ENCODE results near the gene FAM229A.

Gene FAM229A

DNA sequence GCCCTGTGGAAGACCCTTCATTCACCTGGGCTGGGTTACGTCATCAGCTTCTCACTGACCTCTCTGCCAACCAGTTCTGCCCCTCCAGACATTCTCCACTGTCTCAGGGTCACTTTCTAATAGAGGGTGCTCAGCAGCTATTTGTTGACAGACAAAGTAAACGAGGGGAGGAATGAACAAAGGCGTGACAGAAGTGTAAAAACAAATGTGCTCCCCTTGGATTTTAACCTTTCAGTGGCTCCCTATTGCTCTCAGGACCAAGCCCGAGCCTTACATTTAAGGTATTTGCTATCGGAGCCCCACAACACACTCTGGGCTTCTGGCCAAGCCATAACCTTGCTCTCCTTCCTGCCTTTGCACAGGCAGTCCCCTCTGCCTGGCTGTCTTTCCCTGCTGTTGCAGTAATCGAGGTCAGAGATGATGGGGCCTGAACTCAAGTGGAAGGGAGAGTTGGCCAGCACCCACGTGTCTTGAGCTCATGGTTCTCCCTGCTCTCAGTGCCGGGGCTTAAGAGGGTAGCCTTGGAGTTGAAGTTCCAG is 16.9 kb downstream of the FAM229A start:
- no peak for DNase-seq

DNA sequence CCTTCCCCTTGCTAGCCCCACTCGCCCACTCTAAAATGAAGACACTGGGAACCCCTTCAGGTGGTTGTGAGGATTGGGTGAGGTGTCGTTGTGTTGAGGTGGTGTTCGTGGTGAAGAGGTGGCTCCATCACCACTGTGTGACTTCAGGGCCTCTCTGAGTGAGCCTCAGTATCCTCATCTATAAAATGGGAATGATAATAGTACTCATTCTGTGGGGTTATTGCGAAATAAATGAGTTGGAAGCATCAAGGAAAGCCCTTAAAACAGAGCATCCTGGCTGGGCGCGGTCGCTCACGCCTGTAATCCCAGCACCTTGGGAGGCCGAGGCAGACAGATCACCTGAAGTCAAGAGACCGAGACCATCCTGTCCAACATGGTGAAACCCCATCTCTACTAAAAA is 19.6 kb downstream of the FAM229A start:
- DNase-seq: no peak

DNA sequence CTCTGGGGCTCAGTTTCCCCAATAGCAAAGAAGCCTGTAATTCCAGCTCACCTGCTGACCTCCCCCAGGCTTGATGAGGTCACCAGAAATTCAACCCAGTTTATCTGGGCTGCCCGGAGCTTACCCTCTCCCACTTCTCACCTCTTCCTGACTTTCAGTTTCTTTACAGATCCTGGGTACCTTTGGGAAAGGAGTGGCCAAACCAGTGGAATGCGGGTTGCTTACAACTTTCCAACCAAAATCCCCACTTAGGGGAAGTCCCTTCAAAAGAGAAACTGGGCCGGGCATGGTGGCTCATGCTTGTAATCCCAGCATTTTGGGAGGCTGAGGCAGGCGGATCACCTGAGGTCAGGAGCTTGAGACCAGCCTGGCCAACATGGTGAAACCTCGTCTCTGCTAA is 20.3 kb downstream of the FAM229A start:
- no peak for DNase-seq

DNA sequence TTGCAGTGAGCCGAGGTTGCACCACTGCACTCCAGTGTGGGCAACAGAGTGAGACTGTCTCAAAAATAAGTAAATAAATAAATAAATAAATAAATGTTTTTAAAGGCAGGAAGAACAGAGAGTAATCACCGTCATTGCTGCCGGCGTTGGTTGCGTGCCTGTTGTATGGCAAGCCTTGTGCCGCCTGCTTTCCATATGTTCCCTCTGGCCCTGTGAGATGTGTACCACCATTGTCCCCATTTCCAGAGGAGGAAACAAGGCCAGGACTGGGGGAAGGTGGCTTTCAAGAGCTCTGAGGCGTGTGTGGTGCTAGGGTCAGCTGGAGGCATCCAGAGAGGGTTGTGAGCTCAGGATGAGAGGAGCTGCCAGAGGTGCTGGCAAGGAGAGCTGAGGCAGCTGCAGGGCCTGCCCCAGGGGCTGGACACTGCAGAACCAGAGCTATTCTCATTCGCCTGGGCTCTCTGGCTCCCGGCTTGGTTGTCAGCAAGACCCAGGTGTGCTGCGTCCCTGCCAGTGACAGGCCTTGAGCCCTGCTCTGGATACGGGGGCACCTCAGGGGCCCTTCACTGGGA is 21.0 kb downstream of the FAM229A start:
- DNase-seq: no peak

DNA sequence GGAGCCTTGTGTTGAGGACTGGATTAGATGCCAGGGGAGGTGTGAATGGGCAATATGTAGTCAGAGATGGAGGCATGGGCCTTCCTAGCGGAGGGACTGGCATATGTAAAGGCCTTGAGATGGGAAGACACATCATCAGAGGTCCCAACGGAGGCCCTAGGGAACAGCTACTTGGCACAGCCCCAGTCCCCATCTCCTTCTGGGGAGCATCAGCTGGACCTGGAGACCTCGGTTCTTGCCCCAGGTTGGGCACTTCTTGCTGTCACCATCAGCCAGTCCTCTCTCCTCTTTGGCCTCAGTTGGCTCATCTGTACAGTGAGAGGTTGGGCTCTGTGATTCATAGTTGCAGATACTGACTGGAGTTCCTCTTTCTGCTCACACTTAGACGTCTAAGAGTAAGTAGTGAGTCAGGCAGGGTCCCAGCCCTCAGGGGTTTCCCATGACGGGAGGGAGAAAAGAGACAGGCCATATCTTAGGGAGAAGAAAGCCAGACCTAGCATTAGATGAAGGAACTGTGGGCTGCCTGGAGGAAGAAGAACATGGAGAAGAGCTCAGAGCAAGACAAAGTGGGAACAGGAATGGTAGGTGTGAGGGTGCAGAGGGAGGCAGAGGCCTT is 22.8 kb downstream of the FAM229A start:
- peak; percentile 57 for DNase-seq

DNA sequence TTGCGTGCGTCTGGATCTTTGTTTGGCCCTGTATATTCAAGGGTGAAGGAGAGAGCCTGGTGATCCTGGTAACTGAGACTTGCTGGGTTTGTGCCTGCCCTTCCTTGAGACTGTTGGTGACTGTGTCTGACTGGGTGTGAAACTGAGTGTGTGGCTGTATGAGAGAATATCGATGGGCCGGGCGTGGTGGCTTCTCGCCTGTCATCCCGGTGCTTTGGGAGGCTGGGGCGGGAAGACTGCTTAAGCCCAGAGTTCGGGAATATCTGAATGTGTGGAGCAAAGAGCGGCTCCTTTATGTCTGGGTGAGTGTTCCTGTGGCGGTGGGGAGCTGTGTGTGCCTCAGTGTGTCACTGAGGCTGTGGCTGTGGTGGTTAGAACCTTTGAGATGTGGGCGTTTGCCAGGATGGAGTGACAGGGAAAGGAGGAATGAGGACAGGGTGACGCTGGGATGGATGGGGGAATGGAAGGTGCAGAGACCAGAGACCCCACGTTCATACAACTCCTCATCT is 23.6 kb downstream of the FAM229A start:
- no peak for DNase-seq

DNA sequence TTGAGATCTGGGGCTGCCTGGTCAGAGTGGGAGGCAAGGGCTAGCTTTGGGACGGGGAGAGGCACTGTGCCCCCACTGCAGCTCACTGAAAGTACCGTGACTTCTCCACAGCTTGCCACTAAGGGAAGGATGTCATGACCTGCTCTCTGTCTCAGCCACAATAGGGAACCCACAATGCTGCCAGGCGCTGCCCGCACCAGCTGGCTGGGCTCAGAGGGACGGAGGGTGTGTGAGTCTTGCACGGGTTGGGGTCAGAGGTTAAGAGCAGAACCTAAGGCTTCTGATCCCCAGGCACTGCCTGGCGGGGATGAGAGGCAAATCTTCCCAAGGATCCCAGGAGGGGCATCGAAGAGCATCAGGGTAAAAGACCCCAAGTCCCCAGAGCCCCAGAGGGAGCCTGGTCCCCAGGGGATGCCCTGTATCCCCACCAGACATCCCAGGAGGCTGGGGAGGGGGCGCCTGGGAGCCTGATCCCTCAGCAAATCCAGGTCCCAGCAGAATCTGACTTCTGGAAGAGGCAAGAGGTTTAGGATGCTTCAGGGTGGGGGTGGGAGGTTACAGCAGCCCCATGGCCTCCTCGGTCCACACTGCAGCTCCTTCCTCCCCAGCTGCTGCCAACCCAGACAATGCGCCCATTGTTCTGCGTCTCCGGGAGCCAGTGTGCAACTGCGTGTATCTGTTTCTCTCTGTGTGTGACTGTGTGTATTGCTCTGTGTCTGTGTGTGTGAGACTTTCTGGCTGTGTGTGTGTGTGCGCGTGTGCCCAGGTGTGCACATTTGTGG is 24.2 kb downstream of the FAM229A start:
- DNase-seq: no peak

DNA sequence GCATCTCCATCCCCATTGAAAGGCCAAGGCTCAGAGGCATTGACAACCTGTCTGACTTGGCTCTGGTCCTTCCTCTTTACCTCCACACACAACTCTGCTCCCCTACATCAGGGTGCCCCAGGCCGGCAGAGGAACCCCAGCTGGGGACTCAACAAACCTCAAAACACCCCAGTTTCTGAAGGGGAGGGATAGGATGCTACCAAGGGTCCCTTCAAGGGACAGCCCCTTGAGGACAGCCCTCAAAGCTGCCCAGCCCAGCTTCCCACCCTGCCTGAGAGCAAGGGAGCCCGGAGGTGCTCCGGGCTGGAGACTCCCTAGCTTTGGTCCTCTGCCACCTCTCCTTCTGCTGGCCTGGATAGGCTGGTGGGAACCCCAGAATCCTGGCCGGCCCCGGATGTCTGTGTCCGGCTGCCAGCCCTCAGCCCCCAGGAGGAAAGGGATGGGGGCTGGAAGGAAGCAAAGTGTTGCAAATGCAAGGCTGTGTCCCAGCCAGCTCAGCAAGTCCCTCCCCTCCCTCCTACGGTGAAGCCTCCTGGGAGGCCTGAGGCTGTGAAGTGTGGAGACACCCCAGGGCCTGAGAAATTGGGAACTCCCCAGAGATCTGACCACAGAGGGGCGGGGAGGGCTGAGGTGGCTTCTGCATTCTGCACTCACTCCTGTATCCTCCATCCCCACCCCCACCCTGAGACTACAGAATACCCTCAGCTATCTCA is 25.2 kb downstream of the FAM229A start:
- DNase-seq: peak; percentile 85

DNA sequence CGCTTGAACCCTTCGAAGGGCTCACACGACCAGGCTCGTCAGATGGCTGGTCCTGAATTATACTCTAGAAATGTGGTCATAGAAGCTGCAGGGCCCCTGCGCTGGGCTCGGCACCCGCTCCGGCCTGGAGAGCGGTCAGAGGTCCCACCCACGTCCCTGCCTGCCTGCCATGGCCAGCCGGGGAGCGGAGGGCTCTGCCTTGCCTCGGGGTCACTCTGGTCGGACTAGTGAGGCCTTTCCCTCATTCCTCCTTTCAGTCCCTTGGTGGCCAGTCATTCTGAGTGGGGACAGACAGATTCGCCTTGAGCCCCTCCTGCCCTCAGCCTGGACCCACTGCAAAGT is 25.7 kb downstream of the FAM229A start:
- DNase-seq: no peak

DNA sequence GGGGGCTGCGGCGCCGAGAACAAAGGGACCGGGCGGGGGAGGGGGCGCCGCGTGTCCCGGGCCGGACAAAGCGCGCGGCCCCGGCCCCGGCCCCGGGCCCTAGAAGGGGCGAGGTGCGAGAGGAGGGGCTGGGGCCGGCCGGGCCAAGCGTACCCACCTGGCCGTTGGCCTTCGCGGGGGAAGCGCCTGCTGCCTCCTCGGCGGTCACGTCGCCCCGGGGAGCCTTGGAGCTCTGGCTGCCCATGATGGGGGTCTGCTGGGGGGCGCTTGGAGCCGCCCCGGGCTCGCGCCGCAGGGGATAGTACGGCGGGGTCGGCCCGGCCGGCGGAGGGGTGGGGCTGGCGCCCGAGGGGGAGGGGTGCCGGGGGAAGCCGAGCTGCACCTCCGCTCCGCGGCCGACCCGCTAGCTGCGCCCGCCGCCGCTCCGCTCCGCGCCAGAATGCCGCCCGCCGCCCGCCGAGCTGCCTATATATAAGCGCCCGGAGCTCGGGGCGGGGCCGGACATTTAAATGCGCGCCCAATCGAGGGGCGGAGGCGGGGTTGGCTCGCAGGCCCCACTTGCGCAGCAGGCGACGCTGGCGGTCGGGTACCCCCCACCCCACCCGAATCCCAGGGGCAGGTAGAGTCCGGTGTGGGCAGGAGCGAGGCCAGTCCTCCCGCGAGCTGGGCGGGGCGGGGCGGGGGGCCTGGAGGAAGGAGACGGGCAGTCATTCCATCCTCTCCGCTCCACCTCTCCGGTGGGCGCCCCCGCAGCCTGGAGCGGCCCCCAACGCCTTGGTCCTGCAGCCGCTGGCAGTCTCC is 26.3 kb downstream of the FAM229A start, which contains the start of gene MARCKSL1:
Gene MARCKSL1 (minus strand): TSS at position 444 of the 801 bp plus-strand sequence. CDS start 200 bp downstream, at position 244.
- DNase-seq: no peak

DNA sequence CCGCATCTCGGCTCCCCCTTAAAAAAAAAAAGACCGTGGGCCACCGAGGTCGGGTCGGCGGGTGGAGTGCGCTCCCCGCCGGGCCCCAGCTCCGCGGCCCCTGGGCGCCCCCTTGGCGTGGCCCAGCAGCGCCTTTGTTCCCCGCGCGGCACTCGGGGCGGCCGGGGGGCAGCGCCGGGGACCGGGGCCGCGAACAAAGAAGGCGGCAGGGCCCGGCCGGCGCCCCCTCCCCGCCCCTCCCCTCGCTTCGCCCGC is 26.8 kb downstream of the FAM229A start:
- DNase-seq: no peak

DNA sequence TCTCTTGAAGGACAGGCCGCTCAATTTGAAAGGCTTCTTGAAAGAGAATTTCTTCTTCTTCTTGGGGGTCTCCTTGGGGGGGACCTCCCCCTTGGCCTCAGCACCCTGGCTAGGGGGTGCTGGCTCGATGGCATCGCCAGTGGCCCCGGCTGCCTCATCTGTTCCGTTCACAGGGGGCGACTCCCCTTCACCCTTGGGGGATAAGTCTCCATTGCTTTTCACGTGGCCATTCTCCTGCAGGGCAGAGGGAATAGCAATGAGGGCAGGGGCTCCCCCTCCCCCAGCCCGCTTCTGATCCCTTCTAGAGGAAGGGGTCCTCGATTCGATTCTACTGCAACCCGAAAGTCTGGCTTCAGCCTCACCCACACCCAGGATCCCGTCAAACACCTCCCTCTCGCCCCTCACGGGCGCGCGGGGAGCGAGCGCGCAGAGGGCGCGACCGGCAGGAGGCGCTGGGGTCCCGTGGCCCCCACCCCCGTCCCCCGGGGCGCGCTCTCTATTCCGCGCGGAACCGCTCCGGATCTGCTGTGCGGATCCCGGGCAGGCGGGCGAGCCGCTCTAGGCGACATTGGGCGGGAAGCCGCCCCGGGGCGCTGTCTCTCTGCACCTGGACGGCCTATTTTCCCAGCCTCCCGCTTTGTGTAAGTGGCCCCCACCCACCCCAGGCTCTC is 27.3 kb downstream of the FAM229A start:
- no peak for DNase-seq

DNA sequence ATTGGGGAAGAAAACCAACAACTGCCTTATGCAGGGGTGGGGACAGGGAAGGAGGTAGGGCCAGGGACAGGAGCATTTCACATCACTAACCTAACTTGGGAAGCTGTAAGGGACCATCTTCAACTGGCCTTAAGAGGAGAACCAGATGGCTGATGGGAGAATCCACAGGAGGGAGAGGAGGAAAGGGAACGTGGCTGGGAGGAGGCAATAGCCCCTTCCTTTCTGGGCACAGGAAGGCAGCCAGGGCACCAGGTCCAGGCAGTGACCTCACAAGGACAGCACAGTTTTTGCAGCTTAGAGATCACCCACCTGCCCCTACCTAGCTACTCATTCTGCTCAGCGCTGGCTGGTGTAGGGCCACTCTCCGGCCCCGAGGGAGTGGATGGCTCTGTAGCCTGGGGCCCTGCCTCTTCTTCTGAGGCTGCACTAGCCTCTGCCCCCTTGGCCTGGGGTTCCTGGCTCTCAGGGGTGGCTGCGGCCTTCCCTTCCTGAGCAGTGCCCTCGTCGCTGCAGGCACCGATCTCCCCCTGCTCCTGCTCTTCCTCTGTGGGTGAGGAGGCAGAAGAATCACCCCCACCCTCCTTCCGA is 27.9 kb downstream of the FAM229A start:
- DNase-seq: no peak

DNA sequence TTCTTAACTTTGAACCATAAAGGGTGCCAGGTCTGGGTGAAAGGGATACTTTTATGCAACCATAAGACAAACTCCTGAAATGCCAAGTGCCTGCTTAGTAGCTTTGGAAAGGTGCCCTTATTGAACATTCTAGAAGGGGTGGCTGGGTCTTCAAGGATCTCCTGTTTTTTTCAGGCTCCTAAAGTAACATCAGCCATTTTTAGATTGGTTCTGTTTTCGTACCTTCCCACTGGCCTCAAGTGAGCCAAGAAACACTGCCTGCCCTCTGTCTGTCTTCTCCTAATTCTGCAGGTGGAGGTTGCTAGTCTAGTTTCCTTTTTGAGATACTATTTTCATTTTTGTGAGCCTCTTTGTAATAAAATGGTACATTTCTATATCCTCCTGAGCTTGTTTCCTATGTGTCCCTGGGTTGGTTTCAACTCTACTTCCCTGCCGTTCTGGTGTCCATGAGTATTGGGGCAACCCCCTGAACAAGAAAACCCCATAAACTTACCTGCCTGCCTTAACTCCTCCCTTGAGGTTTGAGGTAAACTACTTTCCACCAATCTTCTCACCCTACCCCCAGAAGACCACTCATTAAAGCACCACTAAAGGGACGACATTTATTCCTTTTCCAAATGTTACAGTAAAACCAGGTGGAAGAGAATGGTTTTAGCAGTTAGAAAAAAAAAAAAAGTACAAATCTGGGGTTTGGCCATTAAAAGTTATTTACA is 28.9 kb downstream of the FAM229A start:
- DNase-seq: no peak

DNA sequence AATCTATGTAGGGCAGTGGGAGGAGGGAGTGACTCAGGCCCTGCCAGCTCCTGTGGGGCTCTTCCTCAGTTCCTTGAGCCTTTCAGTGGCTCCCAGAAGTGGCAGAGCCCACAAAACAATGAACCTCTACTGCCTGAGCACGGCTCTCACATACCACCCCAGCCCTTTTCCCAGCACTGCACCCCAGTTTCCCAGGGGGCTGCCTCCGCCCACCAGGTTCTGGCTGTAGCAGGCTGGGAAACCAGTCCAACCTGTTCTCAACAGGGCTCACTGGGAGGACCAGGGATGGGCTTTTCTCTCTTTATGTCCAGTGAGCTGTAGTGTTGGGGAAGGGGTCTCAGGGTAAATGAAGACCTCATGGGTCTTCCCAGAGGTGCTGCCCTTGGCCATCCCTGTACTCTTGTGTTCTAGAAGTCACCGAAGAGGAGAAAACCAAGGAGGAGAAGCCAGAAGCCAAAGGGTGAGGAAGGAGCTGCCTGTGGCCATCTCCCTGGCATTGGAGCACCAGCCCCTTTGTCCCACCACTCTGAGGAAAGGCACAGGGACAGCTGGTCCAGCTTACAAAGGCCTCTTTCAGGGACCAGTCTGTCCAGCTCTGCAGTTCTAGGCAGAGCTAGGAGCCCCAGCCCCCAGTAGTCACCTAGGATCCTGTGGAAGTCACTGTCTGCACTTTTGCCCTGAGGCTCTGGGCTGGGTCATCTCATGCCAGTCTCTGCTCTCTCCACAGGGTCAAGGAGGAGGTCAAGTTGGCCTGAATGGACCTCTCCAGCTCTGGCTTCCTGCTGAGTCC is 29.8 kb downstream of the FAM229A start:
- DNase-seq: no peak

DNA sequence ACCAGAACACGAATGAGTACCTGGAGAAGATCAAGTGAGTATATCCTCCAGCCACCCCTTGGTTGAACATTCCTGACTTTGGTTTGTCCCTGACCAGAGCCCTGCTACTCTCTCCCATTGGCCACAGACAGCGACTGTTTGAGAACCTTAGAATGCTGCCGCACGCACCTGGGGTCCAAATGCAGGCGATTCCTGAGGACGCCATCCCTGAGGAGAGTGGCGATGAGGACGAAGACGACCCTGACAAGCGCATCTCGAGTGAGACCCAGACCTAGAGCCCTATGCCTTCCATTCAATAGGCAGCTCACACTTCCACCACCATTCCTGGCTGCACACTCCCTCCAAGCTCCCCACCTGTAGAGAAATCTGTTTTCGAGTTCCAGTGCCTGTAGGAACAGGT is 30.7 kb downstream of the FAM229A start:
- no peak for DNase-seq

DNA sequence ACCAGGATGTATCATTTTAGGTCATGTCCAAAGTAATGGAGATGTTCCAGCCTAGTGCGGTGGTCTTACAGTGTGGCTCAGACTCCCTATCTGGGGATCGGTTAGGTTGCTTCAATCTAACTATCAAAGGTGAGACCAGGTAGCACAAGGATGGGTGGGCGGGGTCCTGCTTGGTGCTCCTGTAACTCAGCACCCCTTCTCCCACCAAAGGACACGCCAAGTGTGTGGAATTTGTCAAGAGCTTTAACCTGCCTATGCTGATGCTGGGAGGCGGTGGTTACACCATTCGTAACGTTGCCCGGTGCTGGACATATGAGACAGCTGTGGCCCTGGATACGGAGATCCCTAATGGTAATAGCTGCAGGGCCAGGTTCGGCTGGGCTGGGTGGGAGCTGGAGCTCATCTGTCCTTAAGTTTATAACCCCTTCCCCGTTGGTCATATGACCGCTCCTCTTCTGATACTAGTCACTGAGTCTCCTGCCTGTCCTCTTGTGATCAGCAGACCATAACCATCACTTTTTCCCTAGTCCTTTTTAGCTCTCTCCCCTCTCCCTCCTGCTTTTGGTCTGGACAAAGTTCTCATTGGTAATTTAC is 31.6 kb downstream of the FAM229A start:
- DNase-seq: no peak

DNA sequence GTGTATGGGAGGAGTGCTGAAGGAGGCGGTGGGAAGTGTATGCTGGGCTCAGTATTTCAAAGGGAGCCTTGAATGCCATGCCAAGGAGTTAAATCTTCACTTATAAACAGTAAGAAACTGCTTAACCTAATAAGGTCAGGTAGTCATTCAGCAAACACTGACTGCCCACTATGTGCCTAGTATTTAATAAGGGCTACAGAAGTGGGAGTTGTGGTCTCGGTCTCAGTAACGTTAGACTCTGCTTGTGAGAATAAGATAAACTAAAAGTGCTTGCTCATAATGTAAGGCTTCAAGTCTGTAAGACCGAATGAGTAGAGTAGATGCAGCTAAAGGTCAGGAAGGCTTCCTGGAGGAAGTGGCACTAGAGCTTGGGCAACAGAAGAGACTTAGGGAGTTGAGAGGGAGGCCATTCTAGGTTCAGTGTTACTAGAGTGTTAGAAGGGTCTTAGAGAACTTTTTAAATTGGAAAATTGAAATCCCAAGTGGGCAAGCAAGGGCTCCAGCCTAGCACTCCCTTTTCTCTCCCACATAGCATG is 32.3 kb downstream of the FAM229A start:
- no peak for DNase-seq

DNA sequence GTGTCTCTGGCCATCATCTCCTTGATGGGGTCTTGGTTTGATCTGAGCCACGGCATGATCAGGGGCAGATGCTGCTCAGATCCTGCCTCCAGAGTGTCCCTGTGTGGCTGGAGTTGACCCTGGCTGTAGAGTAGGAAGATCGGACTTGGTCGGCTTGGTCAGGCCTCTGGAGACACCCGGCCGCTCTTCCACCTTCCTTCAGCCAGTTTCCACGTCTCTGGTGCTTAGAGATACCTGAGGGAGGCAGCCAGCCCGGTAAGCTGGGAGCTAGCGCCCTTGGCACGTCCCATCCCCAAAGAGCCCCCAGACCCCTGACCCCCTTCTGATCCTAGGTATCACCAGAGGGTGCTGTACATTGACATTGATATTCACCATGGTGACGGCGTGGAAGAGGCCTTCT is 35.1 kb downstream of the FAM229A start:
- no peak for DNase-seq
